ENCODE results near the gene ISX.

Gene ISX

DNA sequence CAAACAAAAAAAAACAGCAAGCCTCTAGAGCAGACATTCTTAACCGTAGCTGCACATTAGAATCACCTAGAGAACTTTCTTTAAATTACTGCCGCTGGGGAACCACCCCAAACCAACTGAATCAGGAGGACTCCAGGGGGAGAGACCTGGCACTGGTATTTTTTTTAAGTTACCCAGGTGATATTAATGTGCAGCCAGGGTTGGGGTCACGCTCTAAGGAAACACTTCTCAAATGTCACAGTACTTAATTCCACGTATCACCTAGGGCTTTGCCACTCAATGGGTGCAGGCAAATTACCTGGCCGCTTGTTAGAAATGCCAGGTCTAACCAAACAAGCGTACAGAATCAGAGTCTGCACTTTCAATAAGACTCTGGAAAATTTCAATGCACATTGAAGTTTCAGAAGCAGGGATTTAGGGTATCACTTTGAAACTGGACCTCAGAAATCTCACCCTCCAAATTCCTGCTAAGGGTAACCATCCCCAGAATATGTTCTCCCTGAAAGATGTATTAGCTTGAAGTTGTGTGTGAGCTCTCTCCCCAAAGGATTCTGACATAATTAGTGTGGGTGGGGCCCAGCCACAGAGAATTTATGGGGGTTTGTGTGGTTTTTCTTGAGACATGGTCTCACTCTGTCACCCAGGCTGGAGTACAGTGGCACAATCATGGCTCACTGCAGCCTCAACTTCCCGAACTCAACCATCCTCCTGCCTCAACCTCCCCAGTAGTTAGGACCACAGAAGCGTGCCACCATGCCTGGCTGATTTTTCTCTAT, 12.7 kb upstream of the ISX start:
- DNase-seq = no peak

DNA sequence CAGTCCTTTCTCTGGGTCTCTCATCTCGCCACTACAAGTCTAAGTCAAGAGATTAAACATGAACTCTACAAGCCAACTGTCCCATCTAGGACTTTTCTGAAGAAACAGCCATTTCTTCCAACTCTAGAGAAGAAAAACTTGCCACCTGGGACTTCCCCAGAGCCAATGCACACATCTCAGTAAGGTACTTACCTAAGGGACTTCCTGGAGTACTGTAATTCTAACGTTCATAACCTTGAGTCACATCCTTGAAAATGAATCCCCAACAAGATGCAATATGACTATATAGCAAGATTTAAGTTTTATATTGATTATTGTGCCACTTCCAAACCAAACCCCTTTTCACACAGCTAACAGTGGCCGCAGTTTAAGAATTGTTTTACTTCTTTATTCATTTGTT, 11.9 kb upstream of the ISX start:
- DNase-seq = no peak

DNA sequence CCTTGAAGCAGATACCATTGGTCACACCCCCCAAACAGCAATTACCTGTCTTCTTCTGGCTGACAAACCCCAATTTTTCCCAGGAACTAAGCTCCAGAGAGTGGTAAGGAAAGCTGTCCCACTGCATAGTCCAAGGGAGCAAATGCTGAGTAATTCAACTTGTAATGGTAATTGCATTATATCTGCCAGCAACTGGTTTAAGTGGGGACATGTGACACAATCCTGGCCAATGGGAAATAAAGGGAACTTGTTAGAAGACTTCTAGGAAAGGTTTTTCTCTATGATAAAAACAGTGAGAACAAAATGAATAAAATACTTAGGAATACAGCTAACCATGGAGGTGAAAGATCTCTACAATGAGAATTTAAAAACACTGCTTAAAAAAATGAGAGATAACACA, 9.5 kb upstream of the ISX start:
- DNase-seq = no peak

DNA sequence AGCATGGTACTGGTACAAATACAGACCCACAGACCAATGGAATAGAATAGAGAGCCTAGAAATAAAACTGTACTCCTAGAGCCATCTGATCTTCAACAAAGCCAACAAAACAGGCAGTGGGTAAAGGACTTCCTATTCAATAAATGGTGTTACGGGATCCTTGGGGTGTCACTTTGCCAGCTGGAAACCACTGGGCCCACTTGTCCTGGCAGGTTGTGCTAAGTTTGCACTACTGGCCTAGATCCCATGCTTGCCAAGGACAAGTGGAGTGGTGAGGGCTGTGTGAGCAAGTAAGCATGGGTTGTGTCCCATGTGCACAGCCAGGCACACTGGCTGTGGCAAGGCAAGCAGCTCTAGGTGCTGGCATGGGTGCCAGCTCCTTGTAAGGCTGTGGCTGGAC, 8.8 kb upstream of the ISX start:
- no peak for DNase-seq

DNA sequence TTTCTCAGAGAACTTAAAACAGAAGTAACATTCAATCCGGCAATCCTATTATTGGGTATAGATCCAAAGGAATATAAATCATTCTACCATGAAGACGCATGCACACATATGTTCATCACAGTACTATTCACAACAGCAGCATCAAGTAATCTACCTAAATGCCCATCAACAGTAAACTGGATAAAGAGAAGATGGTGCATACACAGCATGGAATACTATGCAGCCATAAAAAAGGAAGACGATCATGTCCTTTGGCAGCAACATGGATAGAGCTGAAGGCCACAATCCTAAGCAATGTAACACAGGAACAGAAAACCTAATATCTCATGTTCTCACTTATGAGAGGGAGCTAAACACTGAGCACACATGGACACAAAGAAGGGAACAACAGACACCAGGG, 6.3 kb upstream of the ISX start:
- no peak for DNase-seq

DNA sequence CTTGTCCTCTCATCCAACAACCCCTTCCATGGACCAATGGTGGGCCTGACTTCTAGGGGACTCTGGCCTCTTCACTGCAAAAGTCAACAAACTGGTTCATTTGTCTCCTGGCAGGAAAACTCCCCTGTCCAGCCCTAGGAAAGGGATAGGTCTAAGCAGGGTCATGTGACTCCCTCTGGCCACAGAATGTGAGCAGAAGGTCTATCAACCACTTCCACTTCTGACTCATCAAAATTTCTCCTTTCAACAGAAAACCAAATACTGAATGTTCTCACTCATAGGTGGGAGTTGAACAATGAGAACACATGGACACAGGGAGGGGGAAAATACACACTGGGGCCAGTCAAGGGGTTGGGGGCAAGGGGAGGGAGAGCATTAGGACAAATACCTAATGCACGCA, 1.3 kb upstream of the ISX start:
- no peak for DNase-seq

DNA sequence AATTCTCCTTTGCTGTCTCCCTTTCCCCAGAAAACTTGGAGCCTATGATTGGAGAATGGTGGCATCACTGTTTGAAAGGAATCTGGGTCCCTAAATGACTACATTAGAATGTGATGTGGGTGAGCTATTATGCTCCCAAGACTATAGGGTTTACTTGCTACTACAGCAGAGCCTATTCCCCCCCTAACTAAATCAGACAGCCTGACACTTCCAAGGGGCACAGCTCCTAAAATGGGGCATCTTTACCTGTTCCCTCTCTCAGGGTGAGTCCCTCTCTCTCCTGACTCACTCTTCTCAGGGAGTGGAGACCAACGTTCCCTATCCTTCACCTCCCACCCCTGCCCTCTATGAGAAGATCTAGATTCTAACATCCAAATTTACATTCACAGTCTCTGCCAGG, 775 bp upstream of the ISX start:
- no peak for DNase-seq

DNA sequence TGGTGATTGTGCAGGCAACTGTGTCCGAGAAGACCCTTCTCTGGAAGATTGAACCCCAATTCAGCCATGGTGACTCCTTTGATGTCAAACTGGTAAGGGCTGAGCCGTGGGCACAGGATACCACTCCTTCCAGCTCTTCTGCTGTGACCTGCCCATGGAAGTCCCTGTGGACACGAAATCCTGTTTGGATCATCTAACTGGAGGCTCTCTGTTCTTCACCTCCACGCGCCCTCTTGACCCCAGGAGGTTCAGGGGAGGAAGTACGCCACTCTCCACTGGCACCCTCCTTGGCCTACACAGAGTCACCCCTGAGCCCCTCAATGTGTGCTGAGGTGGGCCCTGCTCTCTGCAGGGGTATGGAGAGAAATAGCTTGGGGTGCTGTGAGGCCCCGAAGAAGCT, 810 bp downstream of the ISX start:
- DNase-seq = no peak

DNA sequence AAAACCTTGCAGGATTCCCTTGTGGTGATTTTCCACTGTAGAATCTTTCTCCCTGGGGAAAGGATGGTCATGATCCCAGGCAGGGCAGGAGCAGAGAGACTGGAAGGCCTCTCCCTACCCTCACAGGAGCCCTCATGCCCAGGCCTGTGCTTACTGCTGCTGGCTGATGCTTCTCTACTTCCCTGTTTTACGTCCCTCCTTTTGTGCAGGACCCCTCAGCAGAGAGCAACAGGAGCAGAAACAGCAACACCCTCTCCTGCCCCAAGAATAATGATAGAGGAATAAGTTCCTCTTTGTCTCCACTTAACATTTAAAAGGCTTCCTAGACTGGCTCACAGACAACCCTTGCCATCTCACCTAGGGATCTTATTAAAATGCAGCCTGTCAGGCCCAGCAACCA, 3.6 kb downstream of the ISX start:
- no peak for DNase-seq

DNA sequence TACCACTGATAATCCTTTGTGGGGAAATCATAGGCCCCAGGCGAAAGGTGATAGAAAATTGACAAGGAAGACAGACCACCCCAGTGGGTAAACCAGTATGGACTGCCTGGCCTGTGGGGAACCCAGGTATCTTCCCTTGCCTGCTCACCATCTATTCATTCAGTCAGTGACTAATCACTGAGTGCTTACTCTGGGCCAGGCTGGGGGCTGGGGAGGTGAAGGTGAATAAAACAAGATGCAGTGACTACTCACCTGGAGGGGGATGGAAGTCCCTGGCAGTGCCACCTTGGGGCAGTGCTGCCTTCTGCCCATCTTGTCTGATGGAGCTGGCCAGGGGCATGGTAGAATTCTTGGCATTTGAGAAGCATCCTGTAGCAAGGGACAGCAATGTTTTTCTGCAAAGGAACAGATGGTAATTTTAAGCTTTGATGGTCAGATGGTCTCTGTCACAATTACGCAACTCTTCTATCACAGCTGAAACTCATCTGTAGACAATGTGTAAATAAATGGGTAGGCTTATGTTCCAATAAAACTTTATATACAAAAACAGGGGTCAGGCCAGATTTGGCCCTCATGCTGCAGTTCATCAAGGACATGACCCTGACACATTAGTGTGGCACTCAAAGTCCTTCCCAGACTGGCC, 4.6 kb downstream of the ISX start:
- no peak for DNase-seq

DNA sequence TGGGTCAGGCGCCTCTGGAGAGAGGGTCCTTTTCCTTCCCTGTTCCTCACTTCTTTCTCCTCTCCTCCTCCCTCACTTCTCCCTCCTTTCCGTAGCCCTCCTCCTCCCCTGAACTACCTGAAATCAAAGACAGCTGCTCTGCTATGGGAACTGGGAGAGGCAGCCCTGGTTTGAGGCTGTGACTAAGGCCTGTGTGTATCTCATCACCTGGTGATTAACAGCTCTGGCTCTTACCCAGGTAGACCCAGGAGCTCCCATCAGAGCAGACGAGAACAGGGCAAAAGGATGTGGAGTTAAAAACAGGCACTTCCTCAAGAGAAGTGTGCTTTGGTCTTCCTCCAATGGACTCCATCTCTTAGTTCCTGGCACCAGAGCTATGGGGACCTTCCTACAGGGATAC, 5.8 kb downstream of the ISX start:
- DNase-seq = no peak

DNA sequence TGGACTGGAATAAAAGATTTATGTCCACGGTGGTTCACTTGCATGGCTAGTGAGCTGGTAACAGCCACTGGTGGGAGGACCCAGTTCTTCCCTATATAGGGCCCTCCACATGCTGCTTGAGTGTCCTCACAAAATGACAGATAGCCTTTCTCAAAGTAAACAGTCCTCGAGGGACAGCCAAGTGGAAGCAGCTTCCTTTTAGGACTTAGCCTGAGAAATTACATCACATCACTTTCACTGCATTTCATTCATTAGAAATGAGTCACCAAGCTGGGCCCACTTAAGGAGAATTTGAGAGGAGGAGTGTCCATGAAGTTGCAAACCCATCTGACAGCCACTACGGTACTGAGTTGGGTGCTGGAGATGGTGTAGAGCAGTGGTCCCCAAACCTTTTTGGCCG, 7.0 kb downstream of the ISX start:
- DNase-seq = no peak

DNA sequence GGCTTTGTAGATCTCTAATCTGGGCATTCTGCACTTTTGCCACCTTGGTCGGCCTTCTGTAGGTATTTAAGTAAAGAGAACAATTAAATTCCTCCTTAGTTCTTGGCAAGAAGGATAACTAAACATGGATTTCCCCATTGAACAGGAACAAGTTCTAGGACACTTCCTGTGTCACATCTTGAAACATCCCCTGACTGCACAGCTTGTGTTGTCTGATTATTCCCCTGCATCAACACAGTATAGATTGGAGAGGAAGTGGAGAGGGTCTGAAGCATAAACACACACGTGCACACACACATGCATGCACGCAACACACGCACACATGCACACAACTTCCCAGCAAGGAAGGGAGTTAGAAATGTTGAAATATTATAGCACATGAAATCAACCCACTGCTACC, 8.6 kb downstream of the ISX start:
- DNase-seq = no peak

DNA sequence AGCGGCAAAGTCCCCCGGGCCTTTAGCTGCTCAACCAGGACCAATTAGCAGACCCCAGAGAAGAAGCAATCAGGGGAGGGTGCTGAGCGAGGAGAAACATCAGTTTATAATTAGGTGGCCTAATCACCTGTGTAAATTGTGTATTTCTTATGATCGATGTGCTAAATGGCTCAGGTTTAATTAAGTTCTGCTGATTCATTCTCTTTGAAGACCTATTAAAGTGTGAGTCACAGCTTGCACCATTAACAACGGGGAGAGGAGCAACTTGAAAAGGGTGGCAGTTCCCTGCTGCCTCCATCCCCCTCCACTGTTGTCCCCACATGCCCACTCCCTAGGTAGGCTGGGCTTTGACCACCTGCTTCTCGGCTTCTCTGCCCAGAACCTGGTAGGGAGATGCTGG, 10.7 kb downstream of the ISX start:
- DNase-seq = no peak

DNA sequence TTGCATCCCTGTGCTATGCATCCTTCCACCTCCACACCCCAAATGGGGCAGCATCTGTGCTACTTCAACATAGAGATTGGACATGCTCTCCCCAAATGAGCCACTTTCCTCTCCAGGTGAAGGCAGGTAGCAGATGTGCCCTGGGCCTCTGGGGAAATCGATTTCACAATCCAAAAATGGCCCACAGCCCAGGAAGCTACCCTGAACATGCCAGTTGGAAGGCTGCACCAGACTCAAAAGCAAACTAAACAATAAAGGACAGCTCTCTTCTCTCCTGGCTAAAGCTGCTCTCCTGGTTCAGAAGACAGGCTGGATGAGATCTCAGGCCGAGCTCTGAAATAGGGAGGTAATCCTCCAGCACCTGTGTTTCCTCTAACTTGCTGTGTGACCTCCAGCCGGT, 19.7 kb downstream of the ISX start:
- no peak for DNase-seq

DNA sequence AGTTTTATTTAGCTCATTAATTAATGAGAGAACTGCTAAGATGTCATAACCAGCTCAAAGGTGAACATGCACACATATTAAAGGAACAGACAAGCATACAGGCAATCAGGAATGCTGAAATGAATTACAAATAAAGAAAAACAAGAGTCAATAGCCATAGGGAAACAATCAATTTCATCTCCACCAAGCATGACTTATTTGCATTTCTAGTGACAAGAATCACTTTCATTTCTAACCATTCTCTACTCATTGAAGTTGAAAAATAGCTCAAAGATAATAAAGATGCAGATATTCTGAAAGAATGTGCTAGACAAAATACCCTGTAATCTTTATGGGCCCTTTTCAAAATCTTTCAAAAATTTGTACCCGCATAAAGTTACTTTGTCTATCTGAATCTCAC, 23.2 kb downstream of the ISX start:
- no peak for DNase-seq

DNA sequence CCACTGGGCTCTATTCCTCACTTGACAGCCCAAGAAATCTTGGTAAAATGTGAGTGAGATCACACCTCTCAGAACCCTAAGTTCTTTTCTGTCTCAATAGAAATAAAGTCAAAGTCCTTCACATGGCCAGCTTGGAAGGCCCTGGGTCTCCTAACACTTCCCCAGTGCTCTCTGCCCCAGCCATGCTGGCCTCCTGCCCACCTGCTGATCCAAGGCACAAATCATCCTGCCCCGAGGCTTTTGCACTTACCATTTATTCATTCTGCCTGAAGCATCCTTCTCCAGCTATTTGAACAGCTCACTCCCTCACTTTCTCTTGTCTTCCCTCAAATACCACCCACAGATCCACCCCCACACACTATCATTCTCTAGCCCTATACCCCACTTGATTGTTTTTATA, 26.4 kb downstream of the ISX start:
- no peak for DNase-seq

DNA sequence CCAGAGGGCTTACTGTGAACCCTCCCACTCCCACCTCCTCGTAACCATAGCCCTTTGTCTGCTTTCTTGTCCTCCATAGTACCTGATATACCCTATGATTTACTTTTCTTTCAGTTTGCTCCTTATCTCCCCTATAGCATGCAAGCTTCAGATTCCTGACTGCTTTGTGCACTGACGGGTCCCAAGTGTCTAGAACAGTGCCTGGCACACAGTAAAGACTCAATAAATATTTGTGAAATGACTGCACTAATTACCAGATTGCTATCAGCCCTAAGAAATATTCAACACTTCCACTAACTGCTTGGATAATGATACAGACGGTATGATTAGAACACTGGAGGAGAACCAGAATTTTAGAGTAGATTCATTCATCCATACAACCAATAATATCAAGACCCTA, 33.0 kb downstream of the ISX start:
- DNase-seq = no peak

DNA sequence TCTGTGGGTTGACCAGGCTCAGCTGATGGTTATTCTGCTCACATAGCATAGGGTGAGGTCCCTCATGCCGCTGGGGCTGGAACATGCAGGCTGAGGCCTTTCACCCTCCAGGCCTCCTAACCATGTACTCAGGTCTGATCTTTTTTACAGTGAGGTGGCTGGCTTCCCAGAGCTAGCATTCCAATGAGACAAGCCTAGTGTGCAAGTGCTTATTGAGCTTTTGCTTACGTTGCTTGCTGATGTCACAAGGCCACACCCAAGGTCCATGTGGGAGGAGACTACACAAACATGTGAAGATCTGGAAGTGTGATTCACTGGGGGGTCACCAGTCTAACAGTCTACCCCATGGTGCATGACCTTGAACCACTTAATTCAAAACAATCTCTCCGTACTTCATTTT, 33.9 kb downstream of the ISX start:
- no peak for DNase-seq

DNA sequence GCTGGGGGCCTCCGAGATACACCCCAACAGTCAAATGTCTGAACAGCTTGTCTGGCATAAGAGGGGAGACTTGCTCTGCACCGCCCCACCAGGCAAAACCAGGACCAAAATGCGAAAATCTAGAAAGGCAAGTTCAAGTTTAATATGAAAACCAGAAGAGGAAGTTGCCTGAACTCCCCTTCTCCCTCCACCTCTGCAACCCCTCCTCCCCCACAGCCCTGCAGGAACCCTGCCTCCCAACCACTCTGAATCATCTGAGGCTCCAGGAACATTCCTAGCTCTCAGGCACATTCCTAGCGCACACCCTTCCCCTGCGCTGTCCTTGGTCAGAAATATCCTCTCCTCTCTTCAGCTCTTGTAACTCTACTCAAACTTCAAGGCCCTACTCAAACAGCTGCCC, 36.7 kb downstream of the ISX start:
- no peak for DNase-seq

DNA sequence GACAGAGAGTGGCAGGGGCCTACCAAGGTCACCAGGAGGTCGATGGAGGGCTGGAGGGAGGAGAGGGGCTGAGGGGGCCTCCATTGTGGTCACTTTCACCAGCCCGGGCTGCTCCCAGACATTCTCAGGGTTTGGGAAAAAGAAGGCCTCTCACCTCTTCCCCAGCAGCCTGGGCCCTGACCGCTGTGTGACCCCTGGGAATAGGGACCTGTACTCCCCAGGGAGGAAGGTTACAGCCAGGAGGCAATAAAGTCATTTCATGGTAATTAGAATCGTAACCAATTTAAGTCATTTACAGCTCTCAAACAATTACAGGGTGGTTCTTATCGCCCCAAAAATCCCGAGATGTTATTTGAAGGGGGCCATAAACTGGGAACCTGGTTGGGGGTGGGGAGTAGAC, 37.8 kb downstream of the ISX start:
- DNase-seq = no peak

DNA sequence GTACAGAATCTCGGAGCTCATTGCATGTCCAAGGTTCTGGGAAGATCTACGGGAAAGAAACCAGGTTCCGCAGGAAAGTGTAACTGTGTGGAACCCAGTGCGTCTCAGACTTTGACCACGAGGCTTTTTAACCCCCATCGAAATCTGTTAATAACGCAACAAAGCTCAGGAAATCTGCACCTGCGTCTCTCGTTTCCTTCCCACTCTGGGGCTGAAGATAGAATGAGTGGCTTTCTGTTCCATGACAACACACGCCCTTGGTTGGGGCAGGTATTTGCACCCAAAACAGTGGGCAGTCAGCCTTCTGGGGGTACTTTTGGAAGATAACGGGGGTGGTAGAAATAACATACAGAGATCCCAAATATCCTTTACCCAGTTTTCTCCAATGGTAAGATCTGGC, 38.5 kb downstream of the ISX start:
- DNase-seq = no peak

DNA sequence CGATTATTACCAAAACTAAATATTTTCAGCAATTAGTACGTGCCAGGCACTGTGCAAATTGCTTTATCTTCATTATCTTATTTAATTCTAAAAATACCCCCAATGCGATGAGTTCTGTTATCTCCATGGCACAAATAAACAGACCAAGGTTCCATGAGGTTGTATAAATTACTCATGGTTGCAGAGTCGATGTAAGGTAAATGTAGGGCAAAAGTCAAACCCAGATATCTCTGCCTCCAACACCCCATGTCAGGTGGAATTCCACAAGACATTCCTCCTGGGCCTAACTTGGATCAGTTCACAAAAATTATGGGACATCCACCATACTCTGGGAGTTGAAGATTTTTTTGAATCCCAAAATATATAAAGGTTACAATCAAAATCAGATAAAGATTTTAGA, 43.7 kb downstream of the ISX start:
- DNase-seq = no peak

DNA sequence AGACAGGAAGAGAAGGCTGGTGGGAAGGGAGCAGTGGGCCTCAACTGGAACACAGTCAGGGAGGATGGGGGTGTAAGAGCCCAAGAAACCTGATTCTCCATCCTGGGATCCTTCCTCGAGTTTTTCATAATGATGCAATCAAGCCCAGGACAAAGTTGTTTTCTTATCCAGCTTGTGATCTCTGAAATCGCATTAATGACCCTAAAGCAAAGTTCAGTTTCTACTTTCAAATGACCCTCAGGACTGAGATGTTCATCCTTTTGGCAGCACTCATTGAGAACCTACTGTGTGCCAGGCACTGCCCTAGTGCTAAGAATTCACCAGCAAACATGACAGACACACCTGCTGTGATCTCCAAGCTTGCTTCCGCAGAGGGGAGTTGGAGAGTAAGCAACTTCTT, 45.3 kb downstream of the ISX start:
- DNase-seq = no peak

DNA sequence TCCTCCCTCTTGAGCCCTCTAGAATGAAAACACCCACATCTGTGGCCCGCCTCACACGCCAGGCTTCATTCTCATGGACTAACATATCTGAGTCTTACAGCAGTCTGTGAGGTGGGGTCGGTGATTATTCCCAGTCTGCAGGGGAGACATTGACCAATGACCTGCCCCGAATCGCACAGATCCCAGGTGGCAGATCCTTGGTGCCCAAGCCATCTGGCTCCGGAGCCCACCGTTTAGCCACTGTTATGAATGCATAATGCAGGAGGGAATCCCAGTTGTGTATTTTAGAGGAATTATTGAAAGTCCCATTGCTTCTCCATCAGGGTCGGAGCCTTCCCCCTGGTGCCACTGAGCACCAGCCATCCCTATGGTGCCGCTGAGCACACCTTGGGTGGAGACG, 47.4 kb downstream of the ISX start:
- DNase-seq = no peak

All from activated CD4-positive, alpha-beta T cell treated with anti-CD3 and anti-CD28 coated beads for 1 hour (primary cell).